Measurements from ENCODE around the gene CACYBP.

Gene CACYBP

GRCh38 chr1:174966008-174966572 lies 33.7 kb upstream of the CACYBP start:
- H3K36me3 Mint-ChIP-seq (ENCODE audit: low read depth), result peaks cover 7% of the 10 kb centered on the region
- no peaks in the 10 kb centered on the region for H3K27me3 Mint-ChIP-seq (ENCODE audit: low read depth)
- no peaks in the 10 kb centered on the region for H3K9me3 Mint-ChIP-seq

GRCh38 chr1:174967845-174968705 lies 31.7 kb upstream of the CACYBP start:
- peaks cover 22% of the 10 kb centered on the region for H3K36me3 Mint-ChIP-seq (ENCODE audit: low read depth)
- no peaks in the 10 kb centered on the region for H3K27me3 Mint-ChIP-seq (ENCODE audit: low read depth)
- peaks cover 73% of the 10 kb centered on the region for H3K4me1 Mint-ChIP-seq (ENCODE audit: low read depth)
- peak overlapping the region; percentile 75 for H3K4me3 Mint-ChIP-seq
- H3K27ac Mint-ChIP-seq, result peak overlapping the region; percentile 92
- no peaks in the 10 kb centered on the region for H3K9me3 Mint-ChIP-seq

More at GRCh38 chr1:174966008-174966572, 33.7 kb upstream of the CACYBP start:
- Mint-ChIP-seq H3K27ac (peak overlapping the region; percentile 99), H3K4me3 (peak overlapping the region; percentile 92), H3K4me1 (ENCODE audit: low read depth) (peaks cover 59% of the 10 kb centered on the region)

GRCh38 chr1:174968750-174969244 lies 30.9 kb upstream of the CACYBP start:
- Mint-ChIP-seq H3K36me3 (ENCODE audit: low read depth) (peaks cover 25% of the 10 kb centered on the region), H3K9me3 (no peaks in the 10 kb centered on the region), H3K27me3 (ENCODE audit: low read depth) (no peaks in the 10 kb centered on the region), H3K4me3 (peak overlapping the region; percentile 75), H3K27ac (peak overlapping the region; percentile 92), H3K4me1 (ENCODE audit: low read depth) (peaks cover 66% of the 10 kb centered on the region)

GRCh38 chr1:174969977-174970376 lies 29.8 kb upstream of the CACYBP start:
- H3K4me3 Mint-ChIP-seq, result peak overlapping the region; percentile 75
- H3K27me3 Mint-ChIP-seq (ENCODE audit: low read depth), result no peaks in the 10 kb centered on the region
- peaks cover 61% of the 10 kb centered on the region for H3K4me1 Mint-ChIP-seq (ENCODE audit: low read depth)
- H3K36me3 Mint-ChIP-seq (ENCODE audit: low read depth), result peaks cover 33% of the 10 kb centered on the region
- H3K27ac Mint-ChIP-seq, result peak overlapping the region; percentile 92
- H3K9me3 Mint-ChIP-seq, result no peaks in the 10 kb centered on the region

- Mint-ChIP-seq H3K9me3 (no peaks in the 10 kb centered on the region), H3K27me3 (ENCODE audit: low read depth) (no peaks in the 10 kb centered on the region), H3K36me3 (ENCODE audit: low read depth) (peaks cover 45% of the 10 kb centered on the region), H3K27ac (peak overlapping the region; percentile 67), H3K4me1 (ENCODE audit: low read depth) (peaks cover 58% of the 10 kb centered on the region), H3K4me3 (peak overlapping the region; percentile 57)
Measured at GRCh38 chr1:174971466-174971865, 28.3 kb upstream of the CACYBP start.

GRCh38 chr1:174971902-174972301 lies 27.8 kb upstream of the CACYBP start:
- H3K4me3 Mint-ChIP-seq, result no peak overlapping the region
- H3K9me3 Mint-ChIP-seq, result no peaks in the 10 kb centered on the region
- H3K36me3 Mint-ChIP-seq (ENCODE audit: low read depth), result peaks cover 50% of the 10 kb centered on the region
- H3K27ac Mint-ChIP-seq, result peak overlapping the region; percentile 67
- no peaks in the 10 kb centered on the region for H3K27me3 Mint-ChIP-seq (ENCODE audit: low read depth)
- H3K4me1 Mint-ChIP-seq (ENCODE audit: low read depth), result peaks cover 61% of the 10 kb centered on the region

- peaks cover 53% of the 10 kb centered on the region for H3K4me1 Mint-ChIP-seq (ENCODE audit: low read depth)
- H3K27me3 Mint-ChIP-seq (ENCODE audit: low read depth), result no peaks in the 10 kb centered on the region
- H3K36me3 Mint-ChIP-seq (ENCODE audit: low read depth), result peaks cover 69% of the 10 kb centered on the region
- H3K27ac Mint-ChIP-seq, result no peak overlapping the region
- no peak overlapping the region for H3K4me3 Mint-ChIP-seq
- no peaks in the 10 kb centered on the region for H3K9me3 Mint-ChIP-seq
Measured at GRCh38 chr1:174974711-174975119, 25.0 kb upstream of the CACYBP start.

GRCh38 chr1:174975764-174976163 lies 24.0 kb upstream of the CACYBP start:
- Mint-ChIP-seq H3K27ac (no peak overlapping the region), H3K36me3 (ENCODE audit: low read depth) (peaks cover 71% of the 10 kb centered on the region), H3K4me1 (ENCODE audit: low read depth) (peaks cover 45% of the 10 kb centered on the region)

GRCh38 chr1:174976436-174977108 lies 23.2 kb upstream of the CACYBP start:
- peaks cover 73% of the 10 kb centered on the region for H3K36me3 Mint-ChIP-seq (ENCODE audit: low read depth)
- no peak overlapping the region for H3K4me3 Mint-ChIP-seq
- H3K4me1 Mint-ChIP-seq (ENCODE audit: low read depth), result peaks cover 44% of the 10 kb centered on the region
- no peak overlapping the region for H3K27ac Mint-ChIP-seq
- no peaks in the 10 kb centered on the region for H3K9me3 Mint-ChIP-seq
- no peaks in the 10 kb centered on the region for H3K27me3 Mint-ChIP-seq (ENCODE audit: low read depth)

More at GRCh38 chr1:174975764-174976163, 24.0 kb upstream of the CACYBP start:
- Mint-ChIP-seq H3K27me3 (ENCODE audit: low read depth) (no peaks in the 10 kb centered on the region), H3K4me3 (no peak overlapping the region), H3K9me3 (no peaks in the 10 kb centered on the region)

- no peaks in the 10 kb centered on the region for H3K27me3 Mint-ChIP-seq (ENCODE audit: low read depth)
- no peaks in the 10 kb centered on the region for H3K9me3 Mint-ChIP-seq
- no peak overlapping the region for H3K4me3 Mint-ChIP-seq
- peaks cover 20% of the 10 kb centered on the region for H3K4me1 Mint-ChIP-seq (ENCODE audit: low read depth)
- H3K27ac Mint-ChIP-seq, result no peak overlapping the region
- H3K36me3 Mint-ChIP-seq (ENCODE audit: low read depth), result peaks cover 55% of the 10 kb centered on the region
Measured at GRCh38 chr1:174982971-174983689, 16.6 kb upstream of the CACYBP start.

- peaks cover 29% of the 10 kb centered on the region for H3K4me1 Mint-ChIP-seq (ENCODE audit: low read depth)
- no peaks in the 10 kb centered on the region for H3K27me3 Mint-ChIP-seq (ENCODE audit: low read depth)
- H3K4me3 Mint-ChIP-seq, result no peak overlapping the region
- no peak overlapping the region for H3K27ac Mint-ChIP-seq
- no peaks in the 10 kb centered on the region for H3K9me3 Mint-ChIP-seq
- peaks cover 54% of the 10 kb centered on the region for H3K36me3 Mint-ChIP-seq (ENCODE audit: low read depth)
Measured at GRCh38 chr1:174984952-174985351, 14.8 kb upstream of the CACYBP start.

GRCh38 chr1:174988539-174988938 lies 11.2 kb upstream of the CACYBP start:
- peaks cover 36% of the 10 kb centered on the region for H3K36me3 Mint-ChIP-seq (ENCODE audit: low read depth)
- H3K4me1 Mint-ChIP-seq (ENCODE audit: low read depth), result peaks cover 23% of the 10 kb centered on the region
- H3K27me3 Mint-ChIP-seq (ENCODE audit: low read depth), result no peaks in the 10 kb centered on the region
- no peaks in the 10 kb centered on the region for H3K9me3 Mint-ChIP-seq
- H3K4me3 Mint-ChIP-seq, result no peak overlapping the region
- H3K27ac Mint-ChIP-seq, result no peak overlapping the region

GRCh38 chr1:174988986-174989385 lies 10.8 kb upstream of the CACYBP start:
- no peaks in the 10 kb centered on the region for H3K9me3 Mint-ChIP-seq
- no peak overlapping the region for H3K4me3 Mint-ChIP-seq
- H3K36me3 Mint-ChIP-seq (ENCODE audit: low read depth), result peaks cover 38% of the 10 kb centered on the region
- H3K27me3 Mint-ChIP-seq (ENCODE audit: low read depth), result no peaks in the 10 kb centered on the region
- H3K4me1 Mint-ChIP-seq (ENCODE audit: low read depth), result peaks cover 25% of the 10 kb centered on the region
- H3K27ac Mint-ChIP-seq, result no peak overlapping the region

Measured in T-helper 1 cell treated with Interleukin-12 subunit alpha and Interleukin-12 subunit beta and Interleukin-4 antibody, amounts not matched to agents 30 μg/mL and 1 μg/mL, for 36 hours (primary cell).